T-cell (primary cell): ENCODE results near the gene MIEF1. TPM values are rescaled to one million over a fixed set of nuclear protein-coding genes. Genes with fewer than 3 reads are reported as not detected.
A peak's percentile ranks its signal among the peaks of the same experiment; 100 is the strongest.

Experiments
- ATAC-seq, 4 experiments: fragments of 200-7000 bp in 3 of 4; fragments of 150-1000 bp in 1 of 4; cut with Tn5 transposase; replicated peaks in 1 of 4; 1 replicate in 3 of 4; 2 replicates in 1 of 4; pipeline ENCODE4 v1.10.0; 2021; ENCODE audit warnings: moderate library complexity in 3 of 4, mild to moderate bottlenecking in 2 of 4, moderate number of reproducible peaks in 1 of 4
- CTCF ChIA-PET, 2 donors: fragments of 300-600 bp; sonication (Branson Sonifier 250); formaldehyde crosslinking; loops; one replicate each; lab custom pipeline; 2022; ENCODE audit warnings: antibody characterized with exemption in 2 of 2; lab: Charles Lee
- POLR2A ChIA-PET, 2 donors: fragments of 300-600 bp; sonication (Branson Sonifier 250); formaldehyde crosslinking; loops; one replicate each; lab custom pipeline; 2022; ENCODE audit warnings: antibody characterized with exemption in 2 of 2; lab: Charles Lee
- DNase-seq, 35 experiments: peaks; one replicate each; pipeline versions ENCODE4 v3.0.0 to v3.0.0-alpha.2; 2013 to 2023
- H3K27ac ChIP-seq: one replicate; pipeline ENCODE4 v1.5.1; 2013; ENCODE audit warnings: low read length
- H3K27me3 ChIP-seq, 2 experiments: replicated peaks in 1 of 2; 1 replicate in 1 of 2; 2 replicates in 1 of 2; pipeline versions ENCODE4 v1.6.1 to v1.7.0; 2013; ENCODE audit warnings: low read length in 1 of 2, mixed read lengths in 1 of 2; ENCODE audit not compliant: control insufficient read depth in 2 of 2, insufficient read depth in 2 of 2; ENCODE audit errors: extremely low read depth in 1 of 2
- H3K36me3 ChIP-seq, 2 donors: 1 replicate in 1 of 2; 2 replicates in 1 of 2; pipeline versions ENCODE4 v1.6.1 to v1.7.0; 2013; ENCODE audit warnings: low read length in 1 of 2; ENCODE audit not compliant: control insufficient read depth in 2 of 2, insufficient read depth in 1 of 2; ENCODE audit errors: extremely low read depth in 1 of 2
- H3K4me1 ChIP-seq, 2 experiments: 1 replicate in 1 of 2; 2 replicates in 1 of 2; pipeline versions ENCODE4 v1.6.1 to v1.7.0; 2013; ENCODE audit warnings: low read length in 2 of 2, mixed read lengths in 1 of 2; ENCODE audit not compliant: insufficient read depth in 2 of 2, control insufficient read depth in 1 of 2; ENCODE audit errors: extremely low read depth in 1 of 2
- H3K4me3 ChIP-seq, 2 donors: 1 replicate in 1 of 2; 2 replicates in 1 of 2; pipeline versions ENCODE4 v1.5.1 to v1.7.0; 2013; ENCODE audit warnings: mild to moderate bottlenecking in 2 of 2, low read length in 1 of 2, moderate library complexity in 1 of 2; ENCODE audit not compliant: control insufficient read depth in 1 of 2; ENCODE audit errors: extremely low read depth in 1 of 2
- H3K9me3 ChIP-seq: 2 replicates; pipeline ENCODE4 v1.7.0; 2013
- H3K27ac Mint-ChIP-seq, 2 donors: one replicate each; pipeline ENCODE4 v1.8.0; 2020 to 2021; ENCODE audit warnings: mild to moderate bottlenecking in 2 of 2, mixed read lengths in 2 of 2
- H3K27me3 Mint-ChIP-seq, 2 donors: one replicate each; pipeline ENCODE4 v1.8.0; 2021 to 2022; ENCODE audit warnings: mixed read lengths in 2 of 2
- H3K36me3 Mint-ChIP-seq: one replicate; pipeline ENCODE4 v1.8.0; 2021; ENCODE audit warnings: mixed read lengths
- H3K4me1 Mint-ChIP-seq, 3 donors: one replicate each; pipeline ENCODE4 v1.8.0; 2020 to 2022; ENCODE audit warnings: mixed read lengths in 3 of 3, mild to moderate bottlenecking in 1 of 3
- H3K4me3 Mint-ChIP-seq, 3 donors: one replicate each; pipeline ENCODE4 v1.8.0; 2020 to 2022; ENCODE audit warnings: mild to moderate bottlenecking in 3 of 3, mixed read lengths in 3 of 3, moderate library complexity in 3 of 3
- H3K9me3 Mint-ChIP-seq, 3 donors: one replicate each; pipeline ENCODE4 v1.8.0; 2020 to 2022; ENCODE audit warnings: mixed read lengths in 3 of 3
- WGBS: methylation state at CpG from one replicate; pipeline ENCODE4 v1.1.5; 2013; ENCODE audit warnings: missing lambda C conversion rate; ENCODE audit not compliant: insufficient coverage; 5-methylcytosine and 5-hydroxymethylcytosine counted together
- total RNA-seq, 35 experiments: library from RNA in 6 of 35; stranded (reverse) in 6 of 35; fragments of 120-200 nt in 1 of 35; gene quantifications; one replicate each; pipeline versions ENCODE4 v1.2.1 to v1.2.4 and lab custom pipeline; 2013 to 2026

Gene MIEF1
- total RNA-seq, 5 donors from 2014 or later (not counting 1 experiment from before 2014, with no cell fraction given): 19.7 to 44.1 (median 38.5) TPM

DNA sequence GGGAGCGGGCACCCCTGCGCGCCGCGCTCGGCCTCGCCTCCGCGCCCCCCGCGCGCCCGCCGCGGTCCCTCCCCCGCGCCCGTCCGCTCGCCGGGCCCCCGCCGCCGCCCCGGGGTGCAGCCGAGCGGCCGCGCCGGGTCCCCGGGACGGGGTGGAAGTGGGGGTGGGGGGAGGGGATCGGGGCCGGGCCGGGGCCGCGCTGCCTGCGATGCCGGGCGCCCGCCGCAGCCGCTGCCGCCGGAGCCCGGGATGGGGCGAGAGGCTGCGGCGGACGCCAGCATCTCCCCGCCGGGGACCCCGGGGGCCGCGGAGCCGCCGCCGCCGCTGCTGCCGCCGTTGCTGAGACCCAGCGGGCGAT is 44.9 kb upstream of the MIEF1 start:
- 2% methylated on average over 36 of the region's 63 CpGs for WGBS
- H3K9me3 Mint-ChIP-seq: no peaks in the 10 kb centered on the region
- no peak overlapping the region for H3K27ac Mint-ChIP-seq
- H3K4me3 Mint-ChIP-seq: no peak overlapping the region
- H3K4me1 Mint-ChIP-seq: peaks cover 19 to 23% (median 19%) of the 10 kb centered on the region in 3 donors
- peak; percentile 12 to 50 (median 42) for ATAC-seq
- H3K27me3 Mint-ChIP-seq: peaks cover 23 to 50% of the 10 kb centered on the region in 2 donors
- peaks cover 0 to 20% of the 10 kb centered on the region in 2 experiments for H3K4me1 ChIP-seq
- peak in 1 of 35 experiments; percentile 17 for DNase-seq
- peaks cover 0 to 57% of the 10 kb centered on the region in 2 experiments for H3K27me3 ChIP-seq
- ChIA-PET CTCF (no interaction called here), POLR2A (no interaction called here)
- H3K9me3 ChIP-seq: no peaks in the 10 kb centered on the region
- no peak overlapping the region for H3K4me3 ChIP-seq
- no peak overlapping the region for H3K27ac ChIP-seq
- H3K36me3 Mint-ChIP-seq: peaks cover 4% of the 10 kb centered on the region
- no peaks in the 10 kb centered on the region for H3K36me3 ChIP-seq

GRCh38 chr22:39457556-39458443 is 44.3 kb upstream of the MIEF1 start:
- CTCF ChIA-PET: no interaction called here
- H3K4me1 ChIP-seq: peaks cover 0 to 20% of the 10 kb centered on the region in 2 experiments
- Mint-ChIP-seq H3K9me3 (no peaks in the 10 kb centered on the region), H3K27me3 (peaks cover 23 to 50% of the 10 kb centered on the region in 2 donors), H3K27ac (no peak overlapping the region), H3K4me1 (peaks cover 18 to 21% (median 19%) of the 10 kb centered on the region in 3 donors), H3K4me3 (peak overlapping the region; percentile 37 to 68 (median 56)), H3K36me3 (peaks cover 4% of the 10 kb centered on the region)
- peak in 1 of 35 experiments; percentile 15 for DNase-seq
- no peaks in the 10 kb centered on the region for H3K36me3 ChIP-seq
- H3K4me3 ChIP-seq: peak overlapping the region in 1 of 2 donors; percentile 35
- H3K27ac ChIP-seq: no peak overlapping the region
- H3K27me3 ChIP-seq: peaks cover 0 to 57% of the 10 kb centered on the region in 2 experiments
- POLR2A ChIA-PET: no interaction called here
- H3K9me3 ChIP-seq: no peaks in the 10 kb centered on the region
- peak; percentile 39 to 65 (median 50) for ATAC-seq
- WGBS: 1% methylated on average over 66 of the region's 83 CpGs

GRCh38 chr22:39458444-39459083 is 43.5 kb upstream of the MIEF1 start:
- peaks cover 23 to 50% of the 10 kb centered on the region in 2 donors for H3K27me3 Mint-ChIP-seq
- H3K4me3 ChIP-seq: peak overlapping the region in 1 of 2 donors; percentile 35
- H3K27ac ChIP-seq: no peak overlapping the region
- POLR2A ChIA-PET: no interaction called here
- ATAC-seq (no peak), DNase-seq (no peak)
- H3K4me3 Mint-ChIP-seq: peak overlapping the region; percentile 37 to 68 (median 56)
- H3K4me1 Mint-ChIP-seq: peaks cover 18 to 21% (median 19%) of the 10 kb centered on the region in 3 donors
- no peak overlapping the region for H3K27ac Mint-ChIP-seq
- CTCF ChIA-PET: no interaction called here
- peaks cover 0 to 56% of the 10 kb centered on the region in 2 experiments for H3K27me3 ChIP-seq
- no peaks in the 10 kb centered on the region for H3K9me3 ChIP-seq
- peaks cover 4% of the 10 kb centered on the region for H3K36me3 Mint-ChIP-seq
- WGBS: 72% methylated on average over 9 of the region's 10 CpGs
- peaks cover 0 to 20% of the 10 kb centered on the region in 2 experiments for H3K4me1 ChIP-seq
- no peaks in the 10 kb centered on the region for H3K36me3 ChIP-seq
- no peaks in the 10 kb centered on the region for H3K9me3 Mint-ChIP-seq

GRCh38 chr22:39459681-39460080 is 42.4 kb upstream of the MIEF1 start:
- Histone ChIP-seq H3K4me1 (peaks cover 0 to 20% of the 10 kb centered on the region in 2 experiments), H3K4me3 (no peak overlapping the region), H3K36me3 (no peaks in the 10 kb centered on the region), H3K27ac (no peak overlapping the region), H3K27me3 (peaks cover 0 to 45% of the 10 kb centered on the region in 2 experiments), H3K9me3 (no peaks in the 10 kb centered on the region)
- Mint-ChIP-seq H3K27me3 (peaks cover 23 to 42% of the 10 kb centered on the region in 2 donors), H3K36me3 (peaks cover 4% of the 10 kb centered on the region), H3K27ac (no peak overlapping the region), H3K9me3 (no peaks in the 10 kb centered on the region), H3K4me1 (peaks cover 18 to 21% (median 19%) of the 10 kb centered on the region in 3 donors), H3K4me3 (no peak overlapping the region)
- WGBS: 85% methylated on average over 10 of the region's 11 CpGs
- POLR2A ChIA-PET: no interaction called here
- no peak for ATAC-seq
- DNase-seq: no peak
- CTCF ChIA-PET: interaction anchor here in 1 of 2 donors (0.8 kb wide), 1 partner anchor 153 kb away, joined by 3 read pairs; no protein-coding TSS in a partner anchor

DNA sequence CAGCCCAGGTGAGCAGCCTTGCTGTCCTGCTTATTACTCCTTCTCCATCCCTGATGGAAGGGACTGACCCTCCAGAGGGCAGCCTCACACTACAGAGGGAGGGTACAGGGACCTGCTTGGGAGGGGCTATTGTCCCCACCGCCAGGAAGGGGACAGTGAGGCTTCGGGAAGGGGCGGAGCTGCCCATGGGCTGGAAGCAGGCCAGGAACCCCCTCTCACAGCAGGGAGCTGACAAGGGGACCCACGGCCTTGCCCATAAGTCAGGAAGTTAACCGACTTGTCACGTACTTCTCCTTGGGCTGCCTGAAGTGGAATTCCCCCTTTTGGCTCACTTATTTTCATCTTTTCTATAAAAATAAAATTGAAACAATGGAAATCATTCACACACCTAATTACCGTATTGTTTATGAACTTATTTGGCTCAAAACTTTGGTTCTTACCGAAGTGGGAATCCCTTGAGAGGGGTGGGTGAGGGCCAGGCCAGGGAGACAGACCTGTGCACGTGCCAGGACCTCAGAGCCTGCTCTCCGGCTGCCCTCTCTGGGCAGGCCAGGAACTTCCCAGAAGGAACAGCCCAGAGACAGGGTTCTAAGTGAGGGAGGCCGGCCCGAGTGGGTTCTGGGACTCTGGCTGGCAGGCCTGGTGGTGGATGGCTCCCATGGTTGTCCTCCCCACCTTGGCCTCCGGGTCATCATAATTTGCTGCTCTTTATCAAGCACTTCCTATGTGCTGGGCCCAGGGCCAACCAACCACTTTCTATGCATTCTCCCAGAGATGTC is 39.5 kb upstream of the MIEF1 start:
- no peak overlapping the region for H3K27ac Mint-ChIP-seq
- 87% methylated on average over 6 of the region's 13 CpGs for WGBS
- H3K36me3 Mint-ChIP-seq: peaks cover 4% of the 10 kb centered on the region

DNA sequence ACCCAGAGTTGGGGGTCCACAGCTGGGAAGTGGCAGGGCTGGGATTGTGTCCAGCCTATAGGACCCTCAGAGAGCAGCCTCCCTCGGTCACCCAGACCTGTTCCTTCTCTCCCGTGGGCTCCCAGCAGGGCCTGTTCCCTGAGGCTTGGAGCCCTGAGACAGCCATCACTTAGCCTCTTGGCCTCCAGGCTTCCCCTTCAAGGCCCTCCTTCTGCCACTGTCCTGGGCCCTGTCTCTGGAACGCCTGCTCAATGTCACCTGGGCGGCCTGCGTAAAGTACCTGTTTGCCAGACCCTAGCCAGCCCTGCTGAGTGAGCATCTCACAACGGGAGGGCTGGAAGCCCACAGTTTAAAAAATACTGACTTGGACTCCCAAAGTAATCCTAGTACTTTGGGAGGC is 38.8 kb upstream of the MIEF1 start:
- POLR2A ChIA-PET: no interaction called here
- peaks cover 0 to 4% of the 10 kb centered on the region in 2 experiments for H3K4me1 ChIP-seq

More for the DNA sequence above, 39.5 kb upstream of the MIEF1 start:
- peaks cover 0 to 30% of the 10 kb centered on the region in 2 experiments for H3K27me3 ChIP-seq
- H3K36me3 ChIP-seq: no peaks in the 10 kb centered on the region
- no peaks in the 10 kb centered on the region for H3K9me3 ChIP-seq
- ChIA-PET CTCF (no interaction called here), POLR2A (no interaction called here)
- no peak for DNase-seq
- no peak overlapping the region for H3K27ac ChIP-seq
- H3K4me3 ChIP-seq: no peak overlapping the region
- H3K27me3 Mint-ChIP-seq: peaks cover 15 to 24% of the 10 kb centered on the region in 2 donors
- ATAC-seq: no peak
- peaks cover 0 to 9% of the 10 kb centered on the region in 2 experiments for H3K4me1 ChIP-seq
- H3K4me3 Mint-ChIP-seq: no peak overlapping the region
- H3K4me1 Mint-ChIP-seq: peaks cover 7 to 10% (median 9%) of the 10 kb centered on the region in 3 donors
- H3K9me3 Mint-ChIP-seq: no peaks in the 10 kb centered on the region

More for the DNA sequence above, 38.8 kb upstream of the MIEF1 start:
- DNase-seq (no peak), ATAC-seq (no peak)
- H3K27ac Mint-ChIP-seq: no peak overlapping the region
- Histone ChIP-seq H3K9me3 (no peaks in the 10 kb centered on the region), H3K4me3 (no peak overlapping the region), H3K27ac (no peak overlapping the region), H3K27me3 (peaks cover 0 to 30% of the 10 kb centered on the region in 2 experiments), H3K36me3 (no peaks in the 10 kb centered on the region)
- peaks cover 4% of the 10 kb centered on the region for H3K36me3 Mint-ChIP-seq
- 82% methylated on average over 3 of the region's 6 CpGs for WGBS
- no peaks in the 10 kb centered on the region for H3K9me3 Mint-ChIP-seq
- CTCF ChIA-PET: no interaction called here
- H3K4me1 Mint-ChIP-seq: peaks cover 4 to 6% (median 6%) of the 10 kb centered on the region in 3 donors
- peaks cover 12 to 21% of the 10 kb centered on the region in 2 donors for H3K27me3 Mint-ChIP-seq
- H3K4me3 Mint-ChIP-seq: no peak overlapping the region
